ENCODE data around the gene PDCD1. TPM values are rescaled to one million over a fixed set of nuclear protein-coding genes. Genes with fewer than 3 reads are reported as not detected.

Gene PDCD1
- total and polyA plus RNA-seq, 2 donors (not counting 1 experiment from before 2014, with no cell fraction given): 0.28 to 1.3 TPM

- no peak overlapping the region for H3K4me3 Mint-ChIP-seq
These were observed 13.6 kb upstream of the PDCD1 start for GRCh38 chr2:241872313-241872642.

More at GRCh38 chr2:241872313-241872642, 13.6 kb upstream of the PDCD1 start:
- Histone ChIP-seq H3K9me3 (ENCODE audit: control extremely low read depth in 1 of 3, control insufficient read depth in 2 of 3, insufficient read depth in 1 of 3, low read length in 2 of 3) (peaks cover 0 to 9% (median 0%) of the 10 kb centered on the region in 3 donors), H2AFZ (ENCODE audit: insufficient read depth, low read depth, low read length, poor library complexity, severe bottlenecking) (no peak overlapping the region), H3K9ac (ENCODE audit: low read length) (no peak overlapping the region), H3K79me2 (ENCODE audit: control insufficient read depth, insufficient read depth, low read length) (no peaks in the 10 kb centered on the region), H3K27ac (ENCODE audit: low read length in 2 of 2) (no peak overlapping the region), H3K4me1 (ENCODE audit: control insufficient read depth in 2 of 2, insufficient read depth in 2 of 2, low read length in 2 of 2) (peaks cover 8 to 21% of the 10 kb centered on the region in 2 donors), H3K36me3 (replicated peaks in 1 of 2; ENCODE audit: control extremely low read depth in 1 of 2, control insufficient read depth in 1 of 2, extremely low read depth in 1 of 2, insufficient read depth in 2 of 2, low read length in 1 of 2) (no peaks in the 10 kb centered on the region), H4K20me1 (ENCODE audit: control insufficient read depth, insufficient read depth, low read length, poor library complexity, severe bottlenecking) (no peaks in the 10 kb centered on the region), H3K27me3 (replicated peaks in 1 of 4; ENCODE audit: control extremely low read depth in 1 of 4, control insufficient read depth in 3 of 4, insufficient read depth in 4 of 4, low read length in 3 of 4) (peaks cover 0 to 8% (median 2%) of the 10 kb centered on the region in 4 experiments), H3K4me3 (ENCODE audit: control extremely low read depth in 1 of 5, extremely low read depth in 1 of 5, insufficient read depth in 1 of 5, low read depth in 2 of 5, low read length in 4 of 5) (no peak overlapping the region), H3K4me2 (replicated peaks; ENCODE audit: low read depth, low read length, poor library complexity, severe bottlenecking) (no peak overlapping the region)
- WGBS (ENCODE audit: insufficient coverage): 89% methylated on average over 15 of the region's 15 CpGs
- POLR2A ChIA-PET: no interaction called here
- no peak overlapping the region for H3K27ac Mint-ChIP-seq
- H3K9me3 Mint-ChIP-seq (ENCODE audit: insufficient read depth): no peaks in the 10 kb centered on the region
- ATAC-seq (ENCODE audit: low read depth) (no peak), DNase-seq (no peak)
- H3K4me1 Mint-ChIP-seq: peaks cover 10% of the 10 kb centered on the region
- CTCF ChIA-PET: no interaction called here
- no peaks in the 10 kb centered on the region for H3K27me3 Mint-ChIP-seq
- TF ChIP-seq CTCF (IDR thresholded peaks at IDR 0.05) (no peak), EZH2 (IDR thresholded peaks at IDR 0.05; ENCODE audit: borderline replicate concordance, insufficient read depth, low read depth, low read length, poor library complexity, severe bottlenecking) (no peak)
- intact Hi-C loops (cut with micrococcal nuclease): no loop called here
